GM19452 (cell line): ENCODE measurements around the gene TSC22D1.
A peak's percentile ranks its signal among the peaks of the same experiment; 100 is the strongest.
"Not testable (repeated sequence)": the region's sequence is repeated elsewhere in the genome, so short reads cannot be mapped to it uniquely, and the experiment has no call there.

ENCODE experiments used
- ATAC-seq: cut with Tn5 transposase; IDR thresholded peaks from one replicate; pipeline ENCODE4 v1.9.1; 2021; ENCODE audit not compliant: unreplicated experiment

Gene TSC22D1

GRCh38 chr13:44575741-44576350, at the start of gene TSC22D1:
Gene TSC22D1 (minus strand): TSS chr13:44576330. CDS start chr13:44576074, 256 bp downstream.
- ATAC-seq = no peak

GRCh38 chr13:44622708-44623107, 46.6 kb upstream of the TSC22D1 start:
- ATAC-seq = no peak

- no peak for ATAC-seq
These were observed 46.1 kb upstream of the TSC22D1 start for GRCh38 chr13:44622261-44622660.

GRCh38 chr13:44620057-44620456, 43.9 kb upstream of the TSC22D1 start:
- ATAC-seq = no peak

- ATAC-seq = no peak
These were observed 43.5 kb upstream of the TSC22D1 start for GRCh38 chr13:44619651-44620050.

GRCh38 chr13:44618326-44618725, 42.2 kb upstream of the TSC22D1 start:
- no peak for ATAC-seq

GRCh38 chr13:44617648-44618047, 41.5 kb upstream of the TSC22D1 start:
- ATAC-seq = no peak

- ATAC-seq = no peak
These were observed 33.0 kb upstream of the TSC22D1 start for GRCh38 chr13:44609137-44609536.

GRCh38 chr13:44605721-44606120, 29.6 kb upstream of the TSC22D1 start:
- ATAC-seq = no peak

GRCh38 chr13:44605275-44605674, 29.1 kb upstream of the TSC22D1 start:
- ATAC-seq = no peak

GRCh38 chr13:44601586-44601985, 25.5 kb upstream of the TSC22D1 start:
- ATAC-seq = no peak

GRCh38 chr13:44593861-44594592, 17.9 kb upstream of the TSC22D1 start:
- ATAC-seq = not testable (repeated sequence)

GRCh38 chr13:44592216-44592847, 16.2 kb upstream of the TSC22D1 start:
- ATAC-seq = no peak

- no peak for ATAC-seq
These were observed 15.2 kb upstream of the TSC22D1 start for GRCh38 chr13:44591316-44591715.

GRCh38 chr13:44583137-44583536, 7.0 kb upstream of the TSC22D1 start:
- ATAC-seq = no peak

- no peak for ATAC-seq
These were observed 1.9 kb upstream of the TSC22D1 start for GRCh38 chr13:44578067-44578400.

- ATAC-seq = peak; percentile 60
These were observed 1.3 kb upstream of the TSC22D1 start for GRCh38 chr13:44577236-44578066.

- ATAC-seq = peak; percentile 27
These were observed 463 bp upstream of the TSC22D1 start for GRCh38 chr13:44576351-44577235.

GRCh38 chr13:44575035-44575434, 1.1 kb downstream of the TSC22D1 start:
- ATAC-seq = no peak

- ATAC-seq = no peak
These were observed 1.7 kb downstream of the TSC22D1 start for GRCh38 chr13:44574466-44574855.
